Gastrocnemius medialis (tissue), 4 donors: ENCODE results near the gene PLCL1. TPM values are rescaled to one million over a fixed set of nuclear protein-coding genes. Genes with fewer than 3 reads are reported as not detected.

Experiments
- ATAC-seq, 2 donors: fragments of 150-250 bp; one replicate each; pipeline ENCODE4 v1.9.1; 2016
- DNase-seq, 2 donors: peaks; one replicate each; pipeline ENCODE4 v3.0.0-alpha.2; 2019
- H3K27ac ChIP-seq, 4 donors: fragments of 200-600 bp; sonication (generic); 1 replicate in 1 of 4; 2 replicates in 3 of 4; pipeline ENCODE4 v1.5.1; 2016 to 2018; ENCODE audit warnings: mild to moderate bottlenecking in 2 of 4, moderate library complexity in 1 of 4
- H3K27me3 ChIP-seq, 3 donors: fragments of 200-600 bp; sonication (generic) in 2 of 3; 1 replicate in 1 of 3; 2 replicates in 2 of 3; pipeline versions ENCODE4 v1.5.1 to v1.6.0; 2016 to 2019; ENCODE audit warnings: mild to moderate bottlenecking in 1 of 3, moderate library complexity in 1 of 3
- H3K36me3 ChIP-seq, 2 donors: fragments of 200-600 bp; sonication (generic) in 1 of 2; one replicate each; pipeline ENCODE4 v1.5.1; 2017 to 2018
- H3K4me1 ChIP-seq, 2 donors: fragments of 200-600 bp; sonication (generic) in 1 of 2; one replicate each; pipeline ENCODE4 v1.5.1; 2016 to 2017; ENCODE audit warnings: mild to moderate bottlenecking in 2 of 2
- H3K4me3 ChIP-seq, 4 donors: fragments of 200-600 bp; sonication (generic) in 3 of 4; 1 replicate in 1 of 4; 2 replicates in 3 of 4; pipeline ENCODE4 v1.5.1; 2016 to 2019; ENCODE audit warnings: mild to moderate bottlenecking in 2 of 4
- H3K9me3 ChIP-seq, 3 donors: fragments of 200-600 bp; sonication (generic) in 2 of 3; 1 replicate in 1 of 3; 2 replicates in 2 of 3; pipeline ENCODE4 v1.5.1; 2016 to 2019
- POLR2A ChIP-seq, 2 donors: fragments of 450-650 bp; IDR thresholded peaks; one replicate each; pipeline ENCODE4 v1.6.1; 2017; ENCODE audit warnings: antibody characterized with exemption in 2 of 2, mild to moderate bottlenecking in 2 of 2, moderate library complexity in 2 of 2
- in situ Hi-C, 4 donors: fragments of 200-750 bp; cut with MboI; loops; one replicate each; pipeline versions ENCODE4 v1.15.0 to v1.8.0; 2017; ENCODE audit warnings: low sequenced_read_pairs in 4 of 4
- intact Hi-C: fragments of 100-400 bp; cut with DNase I; formaldehyde crosslinking; loops from one replicate; pipeline ENCODE4 v1.15.1; 2023; ENCODE audit warnings: low total_unique reads
- total RNA-seq, 4 donors: library from RNA; depleted of rRNA; stranded (reverse); fragments of >200 nt; gene quantifications; one replicate each; pipeline versions ENCODE4 v1.1.0 to v1.2.3, GENCODE V29; 2016
- TF ChIP-seq, protein P1 (sequence below), 5 experiments: fragments of 450-650 bp in 3 of 5; fragments of 200-600 bp in 2 of 5; sonication (generic) in 2 of 5; IDR thresholded peaks in 4 of 5; conservative IDR thresholded peaks in 1 of 5; 1 replicate in 4 of 5; 2 replicates in 1 of 5; pipeline ENCODE4 v1.5.1; 2016 to 2019; ENCODE audit warnings: antibody characterized with exemption in 5 of 5, mild to moderate bottlenecking in 3 of 5, moderate library complexity in 3 of 5

The PLCL1 gene
- total RNA-seq, 4 donors from 2014 or later = 5.9 to 10.7 (median 9.8) TPM

DNA sequence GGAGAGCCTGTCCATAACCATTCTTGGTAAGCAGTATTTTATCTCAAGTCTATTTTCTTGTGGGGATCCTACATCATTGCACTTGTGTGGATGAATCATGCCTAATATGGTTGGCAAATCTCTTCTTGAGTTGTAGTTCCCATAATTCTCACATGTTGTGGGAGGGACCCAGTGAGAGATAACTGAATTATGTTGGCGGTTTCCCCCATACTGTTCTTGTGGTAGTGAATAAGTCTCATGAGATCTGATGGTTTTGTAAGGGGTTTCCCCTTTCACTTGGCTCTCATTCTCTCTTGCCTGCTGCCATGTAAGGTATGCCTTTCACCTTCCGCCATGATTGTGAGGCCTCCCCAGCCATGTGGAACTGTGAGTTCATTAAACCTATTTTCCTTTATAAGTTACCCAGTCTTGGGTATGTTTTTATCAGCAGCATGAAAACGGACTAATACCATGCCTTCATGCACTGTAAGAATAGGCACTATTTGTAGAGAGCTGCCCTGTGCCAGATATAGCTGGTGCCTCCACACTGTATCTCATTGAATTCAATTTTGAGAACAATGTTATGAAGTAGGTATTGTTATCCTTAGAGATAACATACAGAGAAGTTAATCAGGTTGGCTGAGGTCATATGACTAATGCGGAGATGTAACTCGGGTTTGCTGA, 148.3 kb downstream of the PLCL1 start:
- no peak overlapping the region for H3K4me3 ChIP-seq
- no peaks in the 10 kb centered on the region for H3K9me3 ChIP-seq
- in situ Hi-C loops (no loop called here), intact Hi-C loops (no loop called here)
- DNase-seq (no peak), ATAC-seq (no peak)
- H3K4me1 ChIP-seq = peaks cover 31 to 33% of the 10 kb centered on the region in 2 donors
- TF ChIP-seq, protein P1, sequence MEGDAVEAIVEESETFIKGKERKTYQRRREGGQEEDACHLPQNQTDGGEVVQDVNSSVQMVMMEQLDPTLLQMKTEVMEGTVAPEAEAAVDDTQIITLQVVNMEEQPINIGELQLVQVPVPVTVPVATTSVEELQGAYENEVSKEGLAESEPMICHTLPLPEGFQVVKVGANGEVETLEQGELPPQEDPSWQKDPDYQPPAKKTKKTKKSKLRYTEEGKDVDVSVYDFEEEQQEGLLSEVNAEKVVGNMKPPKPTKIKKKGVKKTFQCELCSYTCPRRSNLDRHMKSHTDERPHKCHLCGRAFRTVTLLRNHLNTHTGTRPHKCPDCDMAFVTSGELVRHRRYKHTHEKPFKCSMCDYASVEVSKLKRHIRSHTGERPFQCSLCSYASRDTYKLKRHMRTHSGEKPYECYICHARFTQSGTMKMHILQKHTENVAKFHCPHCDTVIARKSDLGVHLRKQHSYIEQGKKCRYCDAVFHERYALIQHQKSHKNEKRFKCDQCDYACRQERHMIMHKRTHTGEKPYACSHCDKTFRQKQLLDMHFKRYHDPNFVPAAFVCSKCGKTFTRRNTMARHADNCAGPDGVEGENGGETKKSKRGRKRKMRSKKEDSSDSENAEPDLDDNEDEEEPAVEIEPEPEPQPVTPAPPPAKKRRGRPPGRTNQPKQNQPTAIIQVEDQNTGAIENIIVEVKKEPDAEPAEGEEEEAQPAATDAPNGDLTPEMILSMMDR (IDR thresholded peaks at IDR 0.05 in 4 of 5, conservative IDR thresholded peaks at IDR 0.05 in 1 of 5) = no peak
- no peak for TF ChIP-seq POLR2A (IDR thresholded peaks at IDR 0.05)
- H3K36me3 ChIP-seq = no peaks in the 10 kb centered on the region
- no peak overlapping the region for H3K27ac ChIP-seq
- H3K27me3 ChIP-seq = no peaks in the 10 kb centered on the region

DNA sequence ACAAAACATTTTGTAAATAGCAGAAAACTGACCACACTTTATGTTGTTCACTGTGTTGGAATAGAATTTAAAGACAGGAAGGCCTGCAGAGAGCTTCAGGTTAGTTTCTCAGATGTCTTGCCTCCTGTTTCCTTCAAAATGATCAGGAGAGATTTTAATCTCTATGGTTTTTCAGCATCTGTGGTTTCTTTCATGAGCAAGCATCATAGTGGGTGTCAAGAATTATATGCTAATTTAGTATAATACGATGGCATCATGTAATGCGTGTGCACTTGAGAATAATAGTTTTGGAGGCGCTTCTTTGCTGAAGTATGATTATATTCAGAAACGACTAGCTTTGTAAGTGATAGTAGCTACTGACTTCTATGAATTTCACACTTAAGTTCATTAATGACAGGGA, 149.9 kb downstream of the PLCL1 start:
- in situ Hi-C loops = no loop called here

DNA sequence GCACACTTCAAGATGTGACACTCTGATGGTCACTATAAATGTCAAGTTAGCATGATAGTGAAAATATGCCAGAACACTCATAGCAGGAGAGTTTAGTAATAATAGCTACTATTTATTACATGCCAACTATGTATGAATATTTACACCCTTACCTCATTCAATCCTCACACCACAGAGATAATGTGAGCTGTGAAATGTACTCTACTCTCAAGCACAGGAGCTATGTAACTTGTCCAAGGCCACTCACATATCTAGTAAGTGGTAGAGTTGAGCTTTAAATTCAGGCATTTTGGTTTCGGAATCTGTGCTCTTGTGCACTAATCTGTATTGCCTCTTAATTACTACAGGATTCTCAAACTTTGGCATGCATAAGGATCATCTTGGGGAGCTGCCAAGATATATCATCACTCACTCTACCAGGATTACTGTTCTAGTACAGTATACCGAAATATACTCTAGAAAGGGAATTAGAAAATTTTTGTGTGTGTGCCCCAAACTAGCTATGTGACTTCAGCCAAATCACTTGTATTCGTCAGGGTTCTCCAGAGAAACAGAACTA, 154.3 kb downstream of the PLCL1 start:
- Histone ChIP-seq H3K27ac (no peak overlapping the region), H3K27me3 (no peaks in the 10 kb centered on the region), H3K4me3 (no peak overlapping the region), H3K9me3 (no peaks in the 10 kb centered on the region), H3K36me3 (no peaks in the 10 kb centered on the region), H3K4me1 (peaks cover 30 to 45% of the 10 kb centered on the region in 2 donors)
- TF ChIP-seq, protein P1 (IDR thresholded peaks at IDR 0.05 in 4 of 5, conservative IDR thresholded peaks at IDR 0.05 in 1 of 5) = no peak
- no peak for TF ChIP-seq POLR2A (IDR thresholded peaks at IDR 0.05)
- intact Hi-C loops (no loop called here), in situ Hi-C loops (no loop called here)
- DNase-seq (no peak), ATAC-seq (peak; percentile 58 to 60)

More for the DNA sequence above, 149.9 kb downstream of the PLCL1 start:
- intact Hi-C loops = no loop called here
- no peak for DNase-seq
- H3K4me1 ChIP-seq = peaks cover 43 to 45% of the 10 kb centered on the region in 2 donors
- no peak for ATAC-seq
- no peaks in the 10 kb centered on the region for H3K36me3 ChIP-seq
- TF ChIP-seq, protein P1 (IDR thresholded peaks at IDR 0.05 in 4 of 5, conservative IDR thresholded peaks at IDR 0.05 in 1 of 5) = no peak
- no peak for TF ChIP-seq POLR2A (IDR thresholded peaks at IDR 0.05)
- H3K27ac ChIP-seq = no peak overlapping the region
- no peak overlapping the region for H3K4me3 ChIP-seq
- H3K9me3 ChIP-seq = no peaks in the 10 kb centered on the region
- no peaks in the 10 kb centered on the region for H3K27me3 ChIP-seq

DNA sequence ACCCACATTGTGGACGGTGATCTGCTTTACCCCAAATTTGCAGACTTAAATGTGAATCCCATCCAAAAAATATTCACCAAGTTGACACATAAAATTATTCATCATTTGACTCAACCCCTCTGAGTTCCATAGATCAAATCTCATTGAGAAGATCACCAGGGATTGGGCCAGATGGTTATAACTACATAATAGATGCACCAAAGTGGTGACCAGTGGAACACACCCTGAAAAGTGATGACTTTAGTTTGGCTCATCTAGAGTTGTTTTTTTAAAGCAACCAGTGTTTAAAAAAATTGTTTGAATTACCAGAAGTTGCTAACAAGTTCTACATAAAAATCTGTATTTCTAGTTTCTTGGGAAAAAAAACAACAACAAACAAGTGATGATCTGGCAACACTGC, 155.0 kb downstream of the PLCL1 start:
- Histone ChIP-seq H3K27ac (no peak overlapping the region), H3K4me3 (no peak overlapping the region), H3K9me3 (no peaks in the 10 kb centered on the region), H3K4me1 (peaks cover 27 to 39% of the 10 kb centered on the region in 2 donors), H3K27me3 (no peaks in the 10 kb centered on the region), H3K36me3 (no peaks in the 10 kb centered on the region)
- ATAC-seq (no peak), DNase-seq (no peak)
- in situ Hi-C loops = no loop called here
- intact Hi-C loops = no loop called here
- TF ChIP-seq, protein P1 (IDR thresholded peaks at IDR 0.05 in 4 of 5, conservative IDR thresholded peaks at IDR 0.05 in 1 of 5) = no peak
- TF ChIP-seq POLR2A (IDR thresholded peaks at IDR 0.05) = no peak
